Dedifferentiated amniotic fluid mesenchymal stem cell (primary cell): Measurements from ENCODE around the gene PPARG.

ENCODE experiments used
- DNase-seq: peaks from one replicate; pipeline ENCODE4 v3.0.0-alpha.2; 2016; ENCODE audit errors: extremely low spot score

Gene PPARG

DNA sequence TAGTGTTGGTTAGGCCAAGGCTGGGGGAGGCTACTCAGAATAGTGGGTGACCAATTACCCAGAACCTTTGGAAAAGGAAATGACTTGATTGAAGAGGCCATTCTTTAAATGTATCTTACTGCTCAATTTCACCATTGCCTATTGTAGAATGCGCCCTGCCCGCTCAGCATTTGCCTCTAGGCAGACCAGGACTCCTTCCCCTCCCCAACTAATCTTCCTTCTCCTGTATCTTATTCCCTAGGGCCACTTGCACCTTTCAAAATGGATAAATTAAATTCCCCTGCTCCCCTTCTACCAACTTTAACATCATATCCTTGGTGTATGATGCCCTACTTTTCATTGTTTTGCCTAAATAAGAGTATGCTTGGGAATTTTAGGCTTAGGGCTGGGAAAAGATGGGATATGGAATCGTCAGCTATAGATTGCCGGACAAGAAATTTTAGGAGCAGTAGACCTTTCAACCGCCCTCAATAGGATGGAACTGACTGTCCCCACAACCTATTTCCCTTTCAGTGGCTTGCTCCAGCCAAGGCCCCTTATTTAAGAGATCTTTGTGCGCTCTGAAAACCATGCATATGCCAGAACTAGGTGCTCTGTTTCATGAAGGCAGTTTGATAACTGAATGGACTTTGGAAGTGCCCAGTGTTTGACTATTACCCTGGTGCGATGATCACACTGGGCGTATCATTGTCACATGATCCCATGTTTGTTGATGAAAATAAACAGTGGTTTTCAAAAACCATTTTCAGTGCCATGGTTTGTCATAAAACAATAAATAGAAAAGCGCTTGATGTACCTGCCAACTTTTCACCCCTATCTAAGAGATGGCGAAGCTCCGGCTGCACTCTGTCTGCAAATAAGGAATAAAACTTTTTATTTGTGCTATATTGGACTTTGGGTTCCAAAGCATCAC is 121.1 kb downstream of the PPARG start:
- no peak for DNase-seq

DNA sequence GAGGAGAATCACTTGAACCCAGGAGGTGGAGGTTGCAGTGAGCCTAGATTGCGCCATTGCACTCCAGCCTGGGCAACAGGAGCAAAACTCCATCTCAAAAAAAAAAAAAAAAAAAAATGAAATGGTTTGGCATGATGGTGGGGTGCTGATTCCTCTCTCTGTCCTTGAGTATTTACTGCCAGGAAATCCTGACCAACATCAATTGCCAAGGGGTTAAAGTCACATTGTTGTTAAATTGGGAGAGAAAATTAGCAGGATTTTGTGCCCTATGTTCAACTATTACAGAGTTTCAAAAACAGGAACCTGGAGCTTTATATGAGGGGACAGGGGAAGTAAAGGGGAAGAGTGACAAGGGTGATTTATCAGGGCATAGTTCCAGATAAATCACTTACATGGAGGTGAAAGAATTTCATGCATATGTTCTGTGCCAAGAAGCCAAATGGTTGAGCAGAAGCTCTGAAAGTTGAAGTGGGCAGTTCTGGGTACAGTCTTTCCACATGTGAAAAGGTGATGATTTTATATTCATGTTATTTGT is 124.9 kb downstream of the PPARG start:
- DNase-seq = no peak

DNA sequence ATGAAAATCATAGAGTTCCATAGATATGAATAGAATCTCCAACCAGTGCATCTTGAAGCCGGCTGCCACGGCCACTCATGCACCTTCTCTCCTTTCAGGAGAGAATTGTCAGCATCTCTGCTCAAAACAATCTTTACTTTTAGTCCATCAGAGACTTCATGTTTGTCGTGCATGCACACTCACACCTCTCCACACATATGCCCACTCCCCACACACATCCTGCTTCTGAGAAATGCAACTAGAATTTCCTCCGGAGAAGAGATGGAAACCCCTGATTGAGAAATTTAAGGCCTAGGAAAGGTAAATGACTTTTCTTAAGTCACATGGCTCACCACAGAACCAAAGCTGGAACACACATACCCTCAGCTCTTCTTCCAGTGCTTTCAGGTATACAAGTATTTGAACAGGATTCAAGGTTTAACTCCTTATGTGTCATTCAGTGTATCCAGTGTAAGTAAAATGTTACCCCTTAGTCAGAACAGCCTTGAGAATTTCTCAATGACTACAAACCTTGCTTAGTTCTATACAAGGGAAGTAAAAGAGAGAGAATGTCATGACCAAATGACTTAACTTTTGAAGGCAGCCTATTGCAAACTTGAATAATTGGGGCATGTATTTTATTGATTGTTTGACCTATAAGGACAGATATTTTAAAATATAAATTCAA is 126.3 kb downstream of the PPARG start:
- no peak for DNase-seq

DNA sequence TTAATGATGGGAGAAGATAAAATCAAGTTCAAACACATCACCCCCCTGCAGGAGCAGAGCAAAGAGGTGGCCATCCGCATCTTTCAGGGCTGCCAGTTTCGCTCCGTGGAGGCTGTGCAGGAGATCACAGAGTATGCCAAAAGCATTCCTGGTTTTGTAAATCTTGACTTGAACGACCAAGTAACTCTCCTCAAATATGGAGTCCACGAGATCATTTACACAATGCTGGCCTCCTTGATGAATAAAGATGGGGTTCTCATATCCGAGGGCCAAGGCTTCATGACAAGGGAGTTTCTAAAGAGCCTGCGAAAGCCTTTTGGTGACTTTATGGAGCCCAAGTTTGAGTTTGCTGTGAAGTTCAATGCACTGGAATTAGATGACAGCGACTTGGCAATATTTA is 127.9 kb downstream of the PPARG start:
- DNase-seq = no peak

DNA sequence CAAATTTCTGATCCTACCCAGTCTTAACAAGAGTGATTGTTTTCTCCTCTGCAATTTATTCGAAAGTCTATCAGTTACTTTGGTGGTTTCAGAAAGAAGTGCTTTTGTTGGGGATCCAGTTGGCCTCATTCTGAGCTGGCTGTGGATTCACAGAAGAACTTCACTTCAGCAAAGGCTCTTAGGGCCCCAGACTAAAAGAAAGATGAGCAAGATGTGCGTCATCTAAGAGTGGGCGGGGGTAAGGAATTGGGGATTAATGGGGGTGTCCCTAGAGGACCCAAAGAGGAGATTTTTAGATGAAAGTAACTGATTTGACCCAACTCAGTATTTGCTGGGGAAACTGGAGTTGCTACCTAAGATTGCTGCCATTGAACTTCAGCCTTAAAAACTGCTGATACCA is 131.5 kb downstream of the PPARG start:
- DNase-seq = no peak

DNA sequence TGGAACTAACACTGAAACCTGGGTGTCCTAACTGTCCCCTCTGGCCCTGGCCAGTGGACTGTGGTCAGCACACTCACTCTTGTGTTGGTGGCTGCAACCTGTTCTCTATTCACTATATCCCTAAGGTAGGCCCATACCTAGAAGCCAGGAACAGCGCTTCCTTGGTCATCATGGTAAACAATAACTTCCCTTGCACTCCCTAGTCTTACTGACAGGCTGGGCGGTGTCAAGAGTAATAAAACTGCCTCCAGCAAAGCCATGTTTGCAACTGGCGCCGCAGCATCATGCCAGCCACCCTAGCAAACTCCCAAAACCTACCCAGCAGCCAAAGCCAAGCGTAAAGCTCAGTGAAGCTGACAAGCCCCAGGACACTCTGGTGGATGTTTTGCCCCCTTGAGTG is 132.3 kb downstream of the PPARG start:
- no peak for DNase-seq

DNA sequence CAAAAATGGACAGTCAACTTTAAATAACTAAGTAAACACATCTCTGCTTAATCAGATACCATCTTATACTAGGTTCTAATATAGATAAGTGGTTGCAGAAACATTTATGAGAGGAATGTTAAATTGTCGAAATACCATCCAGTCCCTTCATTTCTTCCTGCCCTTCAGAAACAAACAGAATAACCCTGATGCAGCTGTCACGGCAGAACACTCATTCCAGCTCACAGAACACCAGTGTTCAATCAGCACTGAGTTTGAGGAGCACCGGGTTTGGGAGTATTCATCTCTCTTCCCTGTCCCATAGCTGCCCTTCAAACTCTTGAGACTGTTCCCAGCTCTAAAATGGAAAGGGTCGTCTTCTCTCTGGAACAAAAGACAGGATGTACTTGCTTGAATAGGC is 134.3 kb downstream of the PPARG start:
- DNase-seq = no peak

DNA sequence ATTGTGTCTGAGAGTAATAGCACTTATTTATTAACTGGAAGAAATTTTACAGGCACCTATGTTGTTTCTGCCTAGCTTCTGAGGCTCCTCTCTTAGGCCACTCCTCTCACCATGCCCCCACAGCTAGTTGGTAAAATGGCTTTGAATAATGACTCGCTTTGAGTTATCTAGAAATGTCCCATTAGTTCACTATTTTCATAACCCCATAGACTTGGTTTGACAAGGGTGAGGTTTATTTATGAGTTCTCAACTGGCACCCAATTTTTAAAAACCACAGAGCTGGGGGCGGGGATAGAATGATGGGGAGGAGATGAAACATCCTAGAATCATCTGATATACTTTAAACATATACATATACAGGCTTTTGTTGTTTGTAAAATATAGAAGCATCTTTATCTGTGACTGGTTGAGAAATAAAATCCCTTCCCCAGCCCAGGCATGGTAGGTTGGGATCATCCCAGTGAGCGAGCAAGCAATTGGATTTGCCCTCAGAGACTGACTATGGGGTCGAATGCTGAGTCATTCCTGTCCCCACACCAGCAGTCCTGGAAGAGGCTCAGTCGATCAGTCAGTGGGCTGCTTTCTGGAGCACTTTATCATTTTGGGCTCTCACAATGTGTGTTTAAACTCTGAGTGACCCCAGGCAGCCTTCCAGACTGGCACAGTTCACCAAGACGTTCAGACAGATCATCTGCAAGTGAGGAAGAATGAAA is 135.2 kb downstream of the PPARG start:
- DNase-seq = no peak

DNA sequence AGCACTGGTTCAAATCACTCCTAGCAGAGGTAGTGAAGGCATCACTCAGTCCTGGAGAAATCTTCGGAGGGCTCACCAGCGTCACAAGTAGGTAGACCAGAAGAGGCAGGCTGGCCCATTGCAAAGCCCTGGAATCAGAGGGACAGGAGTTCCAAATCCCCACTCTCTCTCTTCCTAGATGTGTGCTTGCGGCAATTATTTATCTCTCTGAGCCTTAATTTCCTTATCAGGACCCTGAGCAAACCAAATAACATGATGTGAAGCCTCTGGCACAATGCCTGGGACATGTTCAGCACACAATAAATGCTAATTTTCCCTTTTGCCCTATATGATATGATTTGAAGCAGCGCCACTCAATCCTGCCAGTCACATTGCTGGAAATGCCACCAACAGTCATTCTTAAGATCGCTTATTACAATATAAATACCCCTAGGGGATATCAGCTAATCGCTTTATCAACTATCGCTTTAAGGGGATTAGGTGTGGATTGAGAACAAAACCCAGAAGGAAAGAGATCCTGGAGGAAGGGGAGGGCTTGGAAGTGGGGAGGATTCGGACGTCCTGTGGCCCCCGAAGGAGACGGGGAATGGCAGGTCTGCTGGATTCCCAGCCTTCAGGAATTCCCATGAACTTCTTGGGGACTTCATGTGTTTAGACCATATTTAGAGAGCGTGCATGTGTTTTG is 135.9 kb downstream of the PPARG start:
- DNase-seq = no peak

DNA sequence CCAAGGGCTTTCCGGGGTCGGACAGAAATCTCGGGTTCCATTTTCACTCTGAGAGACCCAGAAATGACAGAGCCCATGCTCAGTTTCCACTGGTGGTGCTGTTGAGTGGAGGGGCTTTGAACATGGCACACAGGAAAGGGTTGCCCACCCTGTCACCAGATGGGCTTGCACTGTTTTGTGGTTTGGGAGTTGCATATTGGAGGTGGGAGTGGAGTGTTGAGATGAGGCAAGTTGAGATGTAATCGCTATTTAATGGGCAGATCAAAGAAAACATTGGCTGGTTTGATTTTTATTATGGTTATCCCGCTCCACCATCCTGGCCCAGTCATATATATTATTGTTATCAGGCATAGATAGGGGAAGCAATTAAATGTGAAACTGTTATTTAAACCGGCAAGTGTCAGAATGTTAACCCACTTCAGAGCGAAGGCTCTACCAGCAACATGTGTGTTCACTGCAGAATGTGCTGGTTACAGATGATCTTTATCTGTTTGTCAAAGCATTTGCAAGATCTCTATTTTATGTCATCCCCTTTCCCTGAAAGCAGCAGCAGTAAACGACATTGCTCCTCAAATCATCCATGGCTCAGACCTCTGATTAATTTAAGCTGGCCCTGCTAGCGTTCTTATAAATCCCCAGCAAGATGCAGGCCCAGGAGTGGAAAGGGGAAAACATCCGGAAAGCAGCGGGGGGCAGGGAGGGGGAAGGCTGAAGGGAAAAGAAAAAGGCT is 137.1 kb downstream of the PPARG start:
- DNase-seq = no peak

DNA sequence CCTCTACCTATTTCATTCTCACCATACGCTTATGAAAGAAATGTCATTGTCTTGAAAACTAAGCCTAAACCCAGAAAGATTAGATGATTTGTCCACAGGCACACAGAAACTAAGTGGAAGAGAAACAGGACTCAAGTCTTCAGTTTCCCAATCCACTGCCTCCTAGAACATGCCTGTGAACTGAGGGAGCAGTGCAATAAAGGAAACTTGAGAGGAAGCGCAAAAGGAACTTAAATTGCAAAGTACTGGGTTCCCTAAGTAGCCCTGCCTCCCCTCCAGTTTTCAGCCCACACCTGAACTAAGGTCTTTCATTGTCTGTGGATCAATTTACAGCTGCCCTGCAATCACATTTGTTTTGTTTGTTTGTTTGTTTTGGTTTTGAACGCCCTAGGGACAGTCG is 138.7 kb downstream of the PPARG start:
- DNase-seq = no peak

DNA sequence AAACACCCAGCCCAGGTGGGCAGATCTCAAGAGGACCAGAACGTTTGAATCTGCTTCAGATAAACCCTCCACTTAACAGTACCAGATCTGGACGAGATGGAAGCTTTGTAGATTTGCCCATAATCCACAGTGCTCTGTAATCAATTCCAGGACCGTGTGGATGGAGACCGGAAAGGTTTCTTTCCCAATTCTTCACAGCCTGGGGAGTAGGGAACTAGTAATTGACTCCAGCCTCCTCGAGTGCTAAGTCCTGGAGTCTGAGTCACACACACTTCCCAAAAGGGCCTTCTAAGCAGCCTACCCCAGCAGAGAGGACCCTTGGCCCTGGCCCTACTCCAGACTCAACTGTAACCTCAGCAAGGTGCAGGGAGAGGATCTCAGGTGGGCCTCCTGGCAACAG is 139.3 kb downstream of the PPARG start:
- no peak for DNase-seq

DNA sequence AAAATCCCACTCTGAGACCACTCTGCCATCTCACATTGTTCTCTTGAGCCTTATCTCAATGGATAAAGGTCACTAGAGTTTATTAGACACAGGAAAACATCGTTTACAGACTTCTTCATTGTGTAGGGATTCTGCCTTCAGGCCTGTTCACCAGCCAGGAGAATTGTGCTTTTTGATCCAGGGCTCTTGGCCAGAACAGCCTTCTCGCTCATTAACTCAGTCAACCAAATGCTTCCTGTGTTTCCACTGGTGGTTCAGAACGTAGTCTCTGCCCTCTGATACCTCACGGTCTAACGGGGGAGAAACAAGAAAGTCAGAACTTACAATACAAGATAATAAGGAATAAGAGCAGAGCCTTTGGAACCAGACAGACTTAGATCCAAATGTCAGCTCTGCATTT is 141.2 kb downstream of the PPARG start:
- no peak for DNase-seq

DNA sequence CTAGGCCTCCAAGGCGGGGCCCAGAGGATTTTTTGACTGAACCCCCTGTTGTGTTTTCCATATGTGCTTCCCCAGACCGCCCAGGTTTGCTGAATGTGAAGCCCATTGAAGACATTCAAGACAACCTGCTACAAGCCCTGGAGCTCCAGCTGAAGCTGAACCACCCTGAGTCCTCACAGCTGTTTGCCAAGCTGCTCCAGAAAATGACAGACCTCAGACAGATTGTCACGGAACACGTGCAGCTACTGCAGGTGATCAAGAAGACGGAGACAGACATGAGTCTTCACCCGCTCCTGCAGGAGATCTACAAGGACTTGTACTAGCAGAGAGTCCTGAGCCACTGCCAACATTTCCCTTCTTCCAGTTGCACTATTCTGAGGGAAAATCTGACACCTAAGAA is 145.0 kb downstream of the PPARG start:
- DNase-seq = no peak

DNA sequence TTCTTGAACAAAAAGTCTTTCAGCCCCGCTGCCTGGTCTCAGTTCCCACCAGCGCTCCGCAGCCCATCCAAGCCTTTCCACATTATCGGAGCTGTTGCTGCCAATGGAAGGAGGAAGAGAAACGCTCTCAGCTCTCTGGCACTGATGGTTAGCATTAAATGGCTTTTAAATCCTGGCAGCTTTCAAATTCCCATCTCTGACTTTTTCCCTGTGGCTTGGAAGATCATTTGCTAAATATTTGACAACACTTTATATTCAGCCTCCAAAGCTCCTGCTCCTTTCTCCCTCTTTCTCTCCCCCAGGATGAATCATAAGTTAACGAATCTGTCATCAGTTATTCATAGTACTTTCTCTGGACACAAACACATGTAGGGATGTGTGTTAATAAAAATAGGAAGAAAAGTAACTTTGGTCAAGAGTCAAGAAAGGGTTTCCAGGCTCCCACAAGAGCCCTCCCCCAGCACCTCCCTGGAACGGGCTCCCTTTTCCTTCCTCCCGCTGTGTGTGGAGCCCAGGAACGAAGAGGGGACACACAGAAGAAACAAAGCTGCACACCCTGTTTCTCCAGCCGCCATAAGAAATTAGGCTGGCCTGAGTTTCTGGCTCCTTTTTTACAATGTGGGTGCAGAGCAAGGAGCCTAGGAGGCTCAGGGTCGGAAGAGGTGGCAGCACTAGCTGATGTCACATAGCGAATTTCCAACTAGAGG is 147.8 kb downstream of the PPARG start:
- no peak for DNase-seq

DNA sequence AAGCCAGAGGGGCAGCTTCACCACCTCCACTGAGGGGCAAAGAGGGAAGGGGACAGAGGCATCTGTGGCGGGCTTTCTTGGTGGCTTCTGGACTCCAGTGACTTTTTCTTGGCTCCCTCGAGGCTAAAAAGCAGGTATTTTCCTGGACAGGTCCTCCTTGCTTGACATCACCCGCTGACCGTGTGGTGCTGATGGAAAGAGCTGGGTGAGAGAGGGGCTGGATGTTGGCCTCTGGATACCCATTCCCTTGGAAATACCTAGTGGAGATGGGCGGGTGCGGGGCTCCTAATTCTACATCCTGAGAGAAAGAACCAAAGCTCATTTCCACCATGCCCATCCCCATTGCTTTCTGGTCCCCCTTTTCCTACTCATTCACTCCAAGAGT is 148.3 kb downstream of the PPARG start:
- DNase-seq = no peak

DNA sequence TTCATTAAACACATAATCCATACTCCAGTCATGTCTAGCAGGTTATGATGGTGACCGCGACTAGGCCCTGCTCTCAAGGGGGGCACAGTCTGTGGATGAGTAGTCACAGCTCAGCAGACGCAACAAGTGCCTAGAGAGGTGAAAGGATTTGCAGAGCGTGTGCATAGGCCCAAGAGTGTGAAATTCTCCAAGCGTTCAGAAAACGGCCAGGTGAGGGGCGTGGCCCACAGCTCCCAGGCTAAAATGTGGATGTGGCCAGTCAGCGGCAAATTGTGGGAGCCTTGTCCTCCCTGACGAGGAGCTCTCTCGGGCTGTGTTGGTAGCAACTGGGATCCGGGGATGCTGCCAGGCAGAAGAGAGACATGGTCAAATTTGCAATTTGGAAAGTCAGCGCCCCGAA is 149.0 kb downstream of the PPARG start:
- no peak for DNase-seq

DNA sequence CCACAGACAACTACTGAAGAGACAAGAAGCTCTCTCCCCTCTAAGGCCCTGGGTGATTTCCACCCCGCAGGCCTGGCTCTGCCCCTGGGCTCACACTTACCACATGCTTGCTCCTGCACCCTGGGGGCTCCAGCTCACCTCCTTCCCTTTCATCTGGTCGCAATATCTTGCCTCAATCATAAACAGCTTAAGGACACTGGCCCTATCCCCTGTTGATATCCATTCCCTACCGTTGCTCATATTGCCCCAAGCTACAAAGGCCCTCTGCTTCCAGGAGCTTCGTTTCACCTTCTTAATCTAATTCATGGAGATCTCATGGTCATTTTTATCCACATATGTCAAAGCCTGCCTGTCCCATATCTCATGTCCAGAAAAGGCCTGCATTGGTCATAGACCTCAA is 149.4 kb downstream of the PPARG start:
- DNase-seq = no peak

DNA sequence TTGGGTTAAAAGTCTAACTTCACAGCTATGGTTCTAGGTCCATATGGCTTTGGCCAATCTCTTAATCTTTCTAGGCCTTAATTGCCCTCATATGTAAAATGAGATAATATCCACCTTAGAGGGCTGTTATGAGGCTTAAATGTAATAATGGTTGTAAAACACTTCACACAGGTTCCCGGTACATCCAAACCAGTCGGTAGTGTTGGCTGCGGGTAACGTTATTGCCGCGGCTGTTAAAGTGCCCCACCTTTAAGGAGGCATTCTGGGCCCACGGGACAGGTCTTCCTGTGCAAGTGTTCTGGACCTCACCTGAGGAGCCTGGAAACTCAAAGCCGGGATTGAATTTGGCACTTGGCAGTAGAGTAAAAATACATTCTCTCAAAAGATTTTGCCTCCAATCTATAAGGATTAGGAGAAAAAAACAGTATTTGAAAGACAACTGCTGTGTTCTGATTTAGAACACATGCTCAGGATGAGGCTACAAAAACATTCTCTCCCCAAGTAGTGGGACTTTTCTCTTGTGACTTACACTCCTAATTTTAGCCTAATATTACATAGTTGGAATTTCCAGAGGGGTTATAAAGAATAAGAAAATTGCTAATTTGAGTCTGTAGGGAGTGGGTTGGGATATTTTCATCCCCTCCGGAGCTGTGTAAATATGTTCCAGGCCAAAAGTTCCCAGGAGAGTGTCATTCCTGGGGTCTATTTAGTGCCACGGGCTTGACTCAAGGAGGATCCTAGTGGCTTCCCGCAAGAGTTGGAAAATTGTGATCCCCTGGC is 150.5 kb downstream of the PPARG start:
- DNase-seq = no peak
